Sigmoid colon (tissue), 7 donors: ENCODE data around the gene ACOT2. TPM values are rescaled to one million over a fixed set of nuclear protein-coding genes. Genes with fewer than 3 reads are reported as not detected.
"Not testable (repeated sequence)": the region's sequence is repeated elsewhere in the genome, so short reads cannot be mapped to it uniquely, and the experiment has no call there.

ENCODE experiments used
- DNase-seq: peaks from one replicate; pipeline ENCODE4 v3.0.0-alpha.2; 2019
- H3K27ac ChIP-seq, 4 donors: fragments of 200-600 bp; sonication (generic); one replicate each; pipeline ENCODE4 v1.5.1; 2016 to 2019; ENCODE audit warnings: mild to moderate bottlenecking in 1 of 4
- H3K27me3 ChIP-seq, 3 donors: fragments of 200-600 bp; sonication (generic); one replicate each; pipeline ENCODE4 v1.5.1; 2019; ENCODE audit warnings: mild to moderate bottlenecking in 1 of 3
- H3K36me3 ChIP-seq, 4 donors: fragments of 200-600 bp; sonication (generic); one replicate each; pipeline ENCODE4 v1.5.1; 2016 to 2019
- H3K4me1 ChIP-seq, 4 donors: fragments of 200-600 bp; sonication (generic); one replicate each; pipeline ENCODE4 v1.5.1; 2017 to 2019
- H3K4me3 ChIP-seq, 4 donors: fragments of 200-600 bp; sonication (generic); one replicate each; pipeline ENCODE4 v1.5.1; 2017 to 2019; ENCODE audit warnings: mild to moderate bottlenecking in 2 of 4, moderate library complexity in 1 of 4
- H3K9me3 ChIP-seq, 4 donors: fragments of 200-600 bp in 3 of 4; sonication (generic) in 3 of 4; one replicate each; pipeline versions ENCODE4 v1.5.1 to v1.6.1; 2013 to 2019
- EP300 ChIP-seq, 4 donors: sonication (generic); formaldehyde crosslinking; IDR thresholded peaks; one replicate each; pipeline ENCODE4 v1.6.1; 2017; ENCODE audit warnings: antibody characterized with exemption in 4 of 4
- POLR2A ChIP-seq, 2 donors: fragments of 450-650 bp; IDR thresholded peaks; one replicate each; pipeline ENCODE4 v1.6.1; 2016; ENCODE audit warnings: antibody characterized with exemption in 2 of 2, mild to moderate bottlenecking in 2 of 2, moderate library complexity in 2 of 2
- POLR2AphosphoS5 ChIP-seq, 4 donors: sonication (generic); formaldehyde crosslinking; IDR thresholded peaks; one replicate each; pipeline ENCODE4 v1.6.1; 2017; ENCODE audit warnings: antibody characterized with exemption in 4 of 4
- WGBS, 2 donors: extraction: QIAGEN DNeasy Blood & Tissue Kit; methylation state at CpG; one replicate each; pipeline ENCODE4 v1.1.7; 2013; 5-methylcytosine and 5-hydroxymethylcytosine counted together
- intact Hi-C: fragments of 100-400 bp; cut with DNase I; formaldehyde crosslinking; loops from one replicate; pipeline ENCODE4 v1.15.1; 2023
- polyA plus RNA-seq, 3 donors: library from polyadenylated mRNA; stranded (reverse); fragments of 200-250 nt; gene quantifications; one replicate each; pipeline ENCODE4 v1.2.3, GENCODE V29; 2013
- total RNA-seq, 4 donors: library from RNA; depleted of rRNA; stranded (reverse); fragments of >200 nt; gene quantifications; one replicate each; pipeline ENCODE4 v1.1.0, GENCODE V29; 2016
- TF ChIP-seq, protein P1 (sequence below), 4 experiments: fragments of 450-650 bp in 3 of 4; fragments of 200-600 bp in 1 of 4; IDR thresholded peaks; one replicate each; pipeline ENCODE4 v1.5.1; 2016 to 2019; ENCODE audit warnings: antibody characterized with exemption in 4 of 4, mild to moderate bottlenecking in 3 of 4, moderate library complexity in 2 of 4
- donor health status: healthy with polysubstance abuse.
- donor health status: Bipolar disorder and iron deficiency.
- donor health status: healthy.

ACOT2 gene
- total and polyA plus RNA-seq, 7 donors, result 19.2 to 125 (median 44.7) TPM

DNA sequence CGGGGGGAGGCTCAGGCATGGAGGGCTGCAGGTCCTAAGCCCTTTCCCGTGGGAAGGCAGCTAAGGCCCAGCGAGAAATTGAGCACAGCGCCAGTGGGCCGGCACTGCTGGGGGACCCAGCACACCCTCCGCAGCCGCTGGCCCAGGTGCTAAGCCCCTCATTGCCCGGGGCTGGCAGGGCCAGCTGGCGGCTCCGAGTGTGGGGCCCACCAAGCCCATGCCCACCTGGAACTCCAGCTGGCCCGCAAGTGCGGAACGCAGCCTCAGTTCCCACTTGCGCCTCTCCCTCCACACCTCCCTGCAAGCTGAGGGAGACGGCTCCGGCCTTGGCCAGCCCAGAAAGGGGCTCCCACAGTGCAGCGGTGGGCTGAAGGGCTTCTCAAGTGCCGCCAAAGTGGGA is 2.6 kb upstream of the ACOT2 start:
- not testable (repeated sequence) for H3K4me3 ChIP-seq, H3K9me3 ChIP-seq, H3K36me3 ChIP-seq, DNase-seq, H3K27me3 ChIP-seq
- peak overlapping the region; percentile 86 to 97 (median 92) for H3K27ac ChIP-seq
- 92 to 96% methylated on average over 18 of the region's 18 CpGs for WGBS, 2 donors
- H3K4me1 ChIP-seq, result peaks cover 0 to 36% (median 6%) of the 10 kb centered on the region in 4 donors
- intact Hi-C loops, result loop anchor here (5.0 kb wide), 2 partner anchors 39 to 59 kb away; no protein-coding TSS in a partner anchor

DNA sequence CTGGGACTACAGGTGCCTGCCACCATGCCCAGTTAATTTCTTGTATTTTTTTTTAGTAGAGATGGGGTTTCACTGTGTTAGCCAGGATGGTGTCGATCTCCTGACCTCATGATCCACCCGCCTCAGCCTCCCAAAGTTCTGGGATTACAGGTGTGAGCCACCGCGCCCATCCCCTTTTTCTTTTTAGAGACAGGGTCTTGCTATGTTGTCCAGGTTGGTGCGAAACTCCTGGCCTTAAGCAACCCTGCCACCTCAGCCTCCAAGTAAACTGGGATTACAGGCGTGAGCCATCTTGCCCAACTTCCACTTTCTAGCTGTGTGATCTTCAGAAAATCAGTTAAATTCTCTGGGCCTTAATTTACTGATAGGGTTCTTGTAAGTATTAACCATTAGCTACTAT is 2.1 kb upstream of the ACOT2 start:
- H3K9me3 ChIP-seq, DNase-seq, H3K36me3 ChIP-seq, H3K4me3 ChIP-seq, H3K27me3 ChIP-seq: not testable (repeated sequence)
- peaks cover 0 to 39% (median 6%) of the 10 kb centered on the region in 4 donors for H3K4me1 ChIP-seq
- H3K27ac ChIP-seq, result peak overlapping the region; percentile 86 to 97 (median 92)
- 96 to 99% methylated on average over 6 of the region's 6 CpGs for WGBS, 2 donors
- intact Hi-C loops, result loop anchor here (5.0 kb wide), 2 partner anchors 40 to 60 kb away; no protein-coding TSS in a partner anchor

DNA sequence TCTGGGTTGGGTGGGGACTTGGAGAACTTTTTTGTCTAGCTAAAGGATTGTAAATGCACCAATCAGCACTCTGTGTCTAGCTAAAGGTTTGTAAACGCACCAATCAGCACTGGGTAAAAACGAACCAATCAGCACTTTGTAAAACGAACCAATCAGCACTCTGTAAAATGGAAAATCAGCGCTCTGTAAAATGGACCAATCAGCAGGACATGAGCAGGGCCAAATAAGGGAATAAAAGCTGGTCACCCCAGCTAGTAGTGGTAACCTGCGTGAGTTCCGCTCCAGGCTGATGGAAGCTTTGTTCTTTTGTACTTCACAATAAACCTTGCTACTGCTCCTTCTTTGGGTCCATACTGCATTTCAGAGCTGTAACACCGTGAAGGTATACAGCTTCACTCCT is 1.7 kb upstream of the ACOT2 start:
- no peaks in the 10 kb centered on the region for H3K9me3 ChIP-seq
- intact Hi-C loops, result loop anchor here (5.0 kb wide), 2 partner anchors 40 to 60 kb away; no protein-coding TSS in a partner anchor

DNA sequence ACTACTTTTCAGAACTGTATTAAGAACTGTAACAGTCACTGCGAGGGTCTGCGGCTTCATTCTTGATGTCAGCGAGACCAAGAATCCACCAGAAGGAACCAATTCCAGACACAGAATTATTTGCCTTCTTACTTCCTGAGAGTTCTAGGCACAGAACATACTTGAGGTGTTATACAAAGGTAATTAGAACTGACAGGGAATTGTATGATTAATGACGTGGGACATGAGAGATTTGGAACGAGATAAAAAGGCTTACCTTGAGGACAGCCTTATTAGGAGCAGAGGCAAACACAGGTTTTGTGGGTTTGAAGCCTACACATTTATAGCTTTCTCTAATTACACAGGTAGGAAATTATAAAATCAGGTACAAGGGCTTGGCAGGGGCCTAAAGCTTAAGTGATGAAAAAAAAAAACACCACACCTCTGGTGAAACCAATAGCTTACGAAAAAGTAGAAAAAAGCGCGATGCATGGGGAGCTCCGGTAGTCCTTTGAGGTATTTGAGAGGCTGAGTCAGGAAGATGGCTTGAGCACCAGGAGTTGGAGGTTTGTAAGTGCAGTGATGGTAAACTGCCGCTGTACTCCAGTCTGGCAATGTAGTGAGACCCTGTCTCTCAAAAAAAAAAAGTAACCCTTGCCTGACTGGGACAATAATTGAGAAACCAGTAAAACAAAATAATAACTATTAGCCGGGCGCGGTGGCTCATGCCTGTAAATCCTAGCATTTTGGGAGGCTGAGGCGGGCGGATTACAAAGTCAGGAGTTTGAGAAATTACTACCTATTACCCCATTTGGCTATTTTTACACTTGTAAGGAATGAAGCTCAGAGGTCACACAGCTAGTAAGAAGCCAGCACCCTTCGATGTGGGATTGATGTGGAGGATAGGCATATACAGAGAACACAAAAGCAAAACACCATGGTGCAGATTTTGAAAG is 795 bp upstream of the ACOT2 start:
- no peak for DNase-seq
- H3K4me1 ChIP-seq, result peaks cover 0 to 39% (median 6%) of the 10 kb centered on the region in 4 donors
- H3K36me3 ChIP-seq, result no peaks in the 10 kb centered on the region
- intact Hi-C loops, result loop anchor here (5.0 kb wide), 2 partner anchors 41 to 61 kb away; no protein-coding TSS in a partner anchor
- H3K27me3 ChIP-seq, result no peaks in the 10 kb centered on the region
- peak in 2 of 4 donors; percentile 4 to 6 for TF ChIP-seq POLR2AphosphoS5 (IDR thresholded peaks at IDR 0.05)
- no peak for TF ChIP-seq EP300 (IDR thresholded peaks at IDR 0.05)
- TF ChIP-seq POLR2A (IDR thresholded peaks at IDR 0.05), result no peak
- TF ChIP-seq, protein P1, sequence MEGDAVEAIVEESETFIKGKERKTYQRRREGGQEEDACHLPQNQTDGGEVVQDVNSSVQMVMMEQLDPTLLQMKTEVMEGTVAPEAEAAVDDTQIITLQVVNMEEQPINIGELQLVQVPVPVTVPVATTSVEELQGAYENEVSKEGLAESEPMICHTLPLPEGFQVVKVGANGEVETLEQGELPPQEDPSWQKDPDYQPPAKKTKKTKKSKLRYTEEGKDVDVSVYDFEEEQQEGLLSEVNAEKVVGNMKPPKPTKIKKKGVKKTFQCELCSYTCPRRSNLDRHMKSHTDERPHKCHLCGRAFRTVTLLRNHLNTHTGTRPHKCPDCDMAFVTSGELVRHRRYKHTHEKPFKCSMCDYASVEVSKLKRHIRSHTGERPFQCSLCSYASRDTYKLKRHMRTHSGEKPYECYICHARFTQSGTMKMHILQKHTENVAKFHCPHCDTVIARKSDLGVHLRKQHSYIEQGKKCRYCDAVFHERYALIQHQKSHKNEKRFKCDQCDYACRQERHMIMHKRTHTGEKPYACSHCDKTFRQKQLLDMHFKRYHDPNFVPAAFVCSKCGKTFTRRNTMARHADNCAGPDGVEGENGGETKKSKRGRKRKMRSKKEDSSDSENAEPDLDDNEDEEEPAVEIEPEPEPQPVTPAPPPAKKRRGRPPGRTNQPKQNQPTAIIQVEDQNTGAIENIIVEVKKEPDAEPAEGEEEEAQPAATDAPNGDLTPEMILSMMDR (IDR thresholded peaks at IDR 0.05), result no peak
- H3K27ac ChIP-seq, result peak overlapping the region; percentile 86 to 97 (median 92)
- H3K4me3 ChIP-seq, result peak overlapping the region; percentile 55 to 82 (median 68)
- H3K9me3 ChIP-seq, result no peaks in the 10 kb centered on the region
- 54 to 71% methylated on average over 16 of the region's 16 CpGs for WGBS, 2 donors

More for the DNA sequence above, 1.7 kb upstream of the ACOT2 start:
- Histone ChIP-seq H3K27me3 (no peaks in the 10 kb centered on the region), H3K4me1 (peaks cover 0 to 39% (median 6%) of the 10 kb centered on the region in 4 donors), H3K27ac (peak overlapping the region; percentile 86 to 97 (median 92)), H3K4me3 (peak overlapping the region; percentile 55 to 82 (median 68)), H3K36me3 (no peaks in the 10 kb centered on the region)
- TF ChIP-seq EP300 (IDR thresholded peaks at IDR 0.05) (no peak), POLR2A (IDR thresholded peaks at IDR 0.05) (peak in 1 of 2 donors; percentile 34), POLR2AphosphoS5 (IDR thresholded peaks at IDR 0.05) (peak; percentile 59 to 83 (median 68))
- TF ChIP-seq, protein P1 (IDR thresholded peaks at IDR 0.05), result no peak
- 95% methylated on average over 7 of the region's 7 CpGs for WGBS, 2 donors
- DNase-seq, result no peak

DNA sequence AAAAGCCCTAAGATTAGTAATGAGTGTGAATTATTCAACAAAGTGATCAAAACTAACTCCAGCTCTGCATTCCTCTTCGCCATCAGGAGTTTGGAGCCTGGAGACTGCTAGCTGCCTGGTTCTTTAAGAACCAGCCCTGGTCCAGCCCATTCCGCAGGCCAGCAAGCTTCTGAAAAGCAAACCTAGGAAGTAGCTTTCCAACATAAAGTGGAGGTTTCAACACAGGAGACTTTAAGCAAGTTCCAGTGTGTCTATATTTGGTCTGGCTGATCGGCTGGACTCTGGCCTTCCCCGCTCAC is 178 bp upstream of the ACOT2 start:
- H3K36me3 ChIP-seq, H3K9me3 ChIP-seq, H3K27me3 ChIP-seq, DNase-seq: not testable (repeated sequence)
- WGBS, 2 donors, result 6 to 21% methylated on average over 4 of the region's 4 CpGs
- Histone ChIP-seq H3K4me1 (peaks cover 0 to 39% (median 6%) of the 10 kb centered on the region in 4 donors), H3K27ac (peak overlapping the region; percentile 86 to 97 (median 92)), H3K4me3 (peak overlapping the region; percentile 55 to 82 (median 68))
- intact Hi-C loops, result loop anchor here (5.0 kb wide), 2 partner anchors 42 to 62 kb away; no protein-coding TSS in a partner anchor

DNA sequence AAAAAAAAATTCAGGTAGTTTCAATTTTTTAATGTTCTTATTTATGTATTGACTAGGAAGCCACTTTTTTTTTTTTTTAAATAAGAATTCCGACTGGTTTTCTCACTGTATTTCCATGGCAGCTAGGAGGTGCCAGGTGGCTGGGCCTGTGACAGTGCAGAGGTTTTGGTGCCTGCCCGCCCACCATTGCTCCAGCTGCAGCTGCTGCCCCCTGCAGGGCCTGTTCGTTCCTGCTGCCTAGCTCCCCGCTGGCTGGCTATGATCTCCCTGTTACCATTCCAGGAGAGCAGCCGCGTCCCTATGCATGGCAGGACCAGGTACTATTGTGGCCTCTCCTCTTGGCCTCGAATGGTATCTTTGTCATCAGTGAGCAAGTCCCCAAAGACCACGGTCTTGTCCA is 1.9 kb downstream of the ACOT2 start:
- H3K4me1 ChIP-seq, result peaks cover 0 to 39% (median 6%) of the 10 kb centered on the region in 4 donors
- intact Hi-C loops, result loop anchor here (5.0 kb wide), 1 partner anchor 61 kb away; no protein-coding TSS in a partner anchor
- not testable (repeated sequence) for H3K36me3 ChIP-seq, H3K27me3 ChIP-seq, H3K9me3 ChIP-seq
- DNase-seq, result peak; percentile 81
- peak overlapping the region; percentile 86 to 97 (median 92) for H3K27ac ChIP-seq
- H3K4me3 ChIP-seq, result peak overlapping the region in 3 of 4 donors; percentile 55 to 79 (median 57)
- TF ChIP-seq, protein P1 (IDR thresholded peaks at IDR 0.05), result peak; percentile 15 to 51 (median 40)
- 32 to 48% methylated on average over 8 of the region's 8 CpGs for WGBS, 2 donors

DNA sequence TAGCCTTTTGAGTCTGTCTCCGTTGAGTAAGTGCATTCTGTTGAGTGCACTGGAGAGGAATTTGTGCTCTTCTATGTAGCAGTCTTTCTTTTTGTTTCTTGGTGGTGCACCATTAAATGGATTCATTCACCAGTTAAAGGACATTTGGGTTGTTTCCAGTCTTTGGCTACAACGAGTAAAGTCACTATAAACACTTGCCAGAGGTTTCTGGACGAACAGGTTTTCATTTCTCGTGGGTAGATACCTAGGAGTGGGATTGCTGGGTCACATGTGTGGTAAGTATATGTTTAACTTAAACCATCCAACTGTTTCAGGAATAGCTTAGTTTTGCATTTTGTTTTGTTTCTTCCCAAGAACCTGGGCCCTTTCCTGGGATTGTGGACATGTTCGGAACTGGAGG is 4.0 kb downstream of the ACOT2 start:
- intact Hi-C loops, result loop anchor here (5.0 kb wide), 1 partner anchor 59 kb away; no protein-coding TSS in a partner anchor
- WGBS, 2 donors, result 57 to 77% methylated on average over 5 of the region's 5 CpGs
- not testable (repeated sequence) for H3K27me3 ChIP-seq

DNA sequence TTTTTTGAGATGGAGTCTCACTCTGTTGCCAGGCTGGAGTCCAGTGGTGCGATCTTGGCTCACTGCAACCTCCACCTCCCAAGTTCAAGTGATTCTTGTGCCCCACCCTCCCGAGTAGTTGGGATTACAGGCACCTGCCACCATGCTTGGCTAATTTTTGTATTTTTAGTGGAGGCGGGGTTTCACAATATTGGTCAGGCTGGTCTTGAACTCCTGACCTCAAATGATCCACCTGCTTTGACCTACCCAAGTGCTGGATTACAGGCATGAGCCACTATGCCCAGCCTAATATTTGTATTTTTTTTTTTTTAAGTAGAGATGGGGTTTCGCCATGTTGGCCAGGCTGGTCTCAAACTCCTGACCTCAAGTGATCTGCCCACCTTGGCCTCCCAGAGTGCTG is 4.7 kb downstream of the ACOT2 start:
- Histone ChIP-seq H3K4me1 (peaks cover 0 to 13% (median 2%) of the 10 kb centered on the region in 4 donors), H3K36me3 (peaks cover 0 to 18% (median 7%) of the 10 kb centered on the region in 4 donors)
- H3K9me3 ChIP-seq, H3K4me3 ChIP-seq, H3K27me3 ChIP-seq, DNase-seq, H3K27ac ChIP-seq: not testable (repeated sequence)
- 95% methylated on average over 4 of the region's 4 CpGs for WGBS, 2 donors
- intact Hi-C loops, result loop anchor here (5.0 kb wide), 1 partner anchor 59 kb away; no protein-coding TSS in a partner anchor

More for the DNA sequence above, 4.0 kb downstream of the ACOT2 start:
- H3K9me3 ChIP-seq, H3K4me3 ChIP-seq, DNase-seq: not testable (repeated sequence)
- peaks cover 0 to 20% (median 3%) of the 10 kb centered on the region in 4 donors for H3K4me1 ChIP-seq
- peaks cover 0 to 14% (median 4%) of the 10 kb centered on the region in 4 donors for H3K36me3 ChIP-seq
- H3K27ac ChIP-seq, result peak overlapping the region in 1 of 4 donors; percentile 14
